HG03469 (cell line): ENCODE measurements around the gene CACNA1G.

Experiments
- ATAC-seq: cut with Tn5 transposase; IDR thresholded peaks from one replicate; pipeline ENCODE4 v1.9.1; 2021; ENCODE audit warnings: mild to moderate bottlenecking, moderate library complexity, moderate number of reproducible peaks; ENCODE audit not compliant: unreplicated experiment

The CACNA1G gene

DNA sequence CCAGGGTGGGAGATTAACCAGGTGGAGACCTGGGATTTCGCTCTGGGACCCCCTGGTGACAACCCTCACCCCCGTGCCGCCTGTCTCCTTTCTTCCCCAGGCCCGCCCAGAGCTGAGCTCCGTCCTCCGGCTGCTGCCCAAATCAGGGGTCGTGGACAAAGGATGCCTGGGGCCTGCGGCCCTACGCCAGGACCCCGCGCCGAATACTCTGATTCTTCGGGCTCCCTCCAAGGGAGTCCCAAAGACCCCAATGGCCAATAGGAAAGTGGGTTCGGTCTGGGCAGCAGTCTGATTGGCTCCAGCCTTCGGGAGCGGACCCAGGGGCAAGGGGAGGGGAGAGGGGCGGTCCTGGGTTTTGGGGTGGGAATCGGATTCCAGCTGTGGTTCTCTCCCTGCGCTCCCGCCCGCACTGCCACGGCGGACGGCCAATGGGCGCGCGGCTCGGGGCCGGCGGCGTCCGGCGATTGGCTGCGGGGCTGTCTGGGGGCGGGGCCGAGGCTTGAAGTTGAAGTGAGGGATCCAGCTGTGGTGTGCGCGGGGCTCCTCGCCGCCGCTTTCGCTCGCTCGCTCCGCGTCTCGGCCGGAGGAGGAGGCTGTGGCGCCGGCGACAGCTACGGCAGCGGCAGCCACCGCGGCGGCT is at the start of gene CACNA1G:
TSS of gene CACNA1G (plus strand) at position 531 of the 640 bp plus-strand sequence. CDS start 745 bp downstream, outside the sequence.
- ATAC-seq, result peak; percentile 62

DNA sequence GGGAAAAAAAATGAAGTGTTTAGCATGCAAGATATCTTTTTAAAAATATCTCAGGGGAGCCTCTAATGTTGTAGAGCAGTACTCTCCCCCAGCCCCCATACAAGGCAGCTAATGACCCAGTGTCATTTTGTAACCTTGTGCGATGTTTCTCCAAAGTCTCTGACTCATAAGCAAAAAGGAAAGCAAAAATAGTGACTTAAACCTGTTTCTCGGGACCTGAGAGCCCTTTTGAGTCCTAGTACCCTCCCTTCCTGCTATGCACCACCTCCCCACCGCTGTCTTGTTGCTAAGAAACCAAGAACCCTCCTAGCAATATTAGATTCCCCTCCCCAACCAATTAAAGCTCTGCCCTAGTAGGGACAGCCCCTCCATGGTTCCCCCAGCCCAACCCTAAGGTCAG is 49.5 kb upstream of the CACNA1G start:
- peak; percentile 64 for ATAC-seq

DNA sequence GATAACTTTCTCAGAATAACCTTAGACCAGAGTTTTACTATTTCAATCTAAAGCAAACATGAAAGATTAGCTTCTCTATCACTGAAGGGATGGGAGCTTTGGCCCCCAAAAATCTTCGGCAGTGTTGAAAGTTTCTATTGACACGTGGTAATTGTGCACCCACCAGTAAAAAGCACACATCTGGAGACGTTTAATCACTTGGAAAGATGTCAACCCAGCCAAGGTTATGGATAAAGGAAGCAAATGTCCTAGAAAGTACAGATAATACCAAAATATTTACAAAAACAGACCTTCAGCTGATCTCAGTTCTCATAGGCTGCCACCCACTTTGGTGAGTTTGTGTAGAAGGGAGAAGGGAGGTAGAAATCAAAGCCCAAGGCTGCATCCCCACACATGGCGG is 47.0 kb upstream of the CACNA1G start:
- no peak for ATAC-seq

DNA sequence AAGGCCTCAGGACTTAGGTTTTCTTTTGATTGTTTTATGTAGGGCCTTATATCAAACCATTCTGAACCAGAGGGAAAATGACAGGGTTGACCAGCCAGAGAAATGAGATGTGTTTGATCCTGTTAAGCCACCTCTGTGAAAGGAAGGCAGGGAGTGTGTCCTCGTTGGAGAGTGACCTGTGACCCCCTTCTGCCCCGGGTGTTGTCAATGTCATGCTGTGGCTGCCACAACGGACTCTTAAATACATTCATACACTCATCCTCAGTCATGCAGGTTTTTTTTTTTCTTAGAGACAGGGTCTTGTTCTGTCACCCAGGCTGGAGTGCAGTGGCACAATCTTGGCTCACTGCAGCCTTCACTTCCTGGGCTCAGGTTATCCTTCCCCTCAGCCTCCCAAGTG is 46.1 kb upstream of the CACNA1G start:
- ATAC-seq, result no peak

DNA sequence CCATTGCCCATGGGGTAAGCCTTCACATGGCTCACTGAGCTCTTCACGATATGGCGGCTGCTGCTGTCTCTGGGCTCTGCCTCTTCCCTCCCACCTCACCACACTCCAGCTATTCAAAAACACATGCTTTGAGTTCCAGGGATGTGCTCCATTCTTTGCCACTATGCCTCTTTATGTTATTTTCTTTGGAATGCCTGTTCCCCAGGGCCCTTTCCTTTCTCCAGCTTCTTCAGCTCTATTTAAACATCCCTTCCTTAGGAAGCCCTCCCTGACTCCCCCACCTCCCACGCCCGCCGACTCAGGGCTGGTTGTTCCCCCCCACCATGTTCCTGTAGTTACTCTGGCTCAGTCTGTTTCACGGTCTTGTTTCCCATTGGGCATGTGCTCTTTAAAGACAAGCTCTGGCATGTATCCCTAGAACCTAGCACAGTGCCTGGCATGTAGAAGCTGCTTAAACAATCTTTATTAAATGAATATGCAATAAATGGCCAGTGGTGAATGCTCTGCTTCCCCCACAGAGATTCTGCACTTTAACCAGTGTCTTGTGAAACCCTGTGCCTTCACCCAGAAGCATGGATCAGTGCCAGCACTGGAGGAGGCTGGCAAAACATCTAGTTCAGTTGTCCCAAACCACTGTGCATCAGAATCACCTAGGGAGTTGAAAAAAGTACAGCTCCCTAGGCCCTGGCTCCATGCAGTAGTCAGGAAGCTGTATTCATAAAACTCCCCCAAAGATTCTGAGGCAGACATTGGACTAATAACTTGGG is 45.4 kb upstream of the CACNA1G start:
- no peak for ATAC-seq

DNA sequence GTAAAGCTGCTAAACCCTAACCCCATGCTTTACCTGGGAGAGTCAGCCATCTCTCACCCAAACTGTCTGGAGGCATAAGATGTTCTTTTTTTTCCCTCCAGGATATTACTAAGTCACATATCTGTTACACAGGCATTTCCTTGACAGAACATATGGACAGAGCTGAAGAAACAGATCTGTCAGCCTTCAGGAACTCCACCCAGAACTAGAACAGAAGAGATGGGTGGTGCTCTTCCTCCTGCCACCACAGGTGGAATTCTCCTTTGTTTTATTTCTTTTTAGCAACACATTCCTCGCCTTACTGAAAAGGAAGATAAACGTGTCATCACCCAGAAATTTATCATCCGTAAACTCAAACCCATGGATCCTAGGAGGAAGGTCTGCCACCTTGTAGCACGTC is 43.5 kb upstream of the CACNA1G start:
- no peak for ATAC-seq

DNA sequence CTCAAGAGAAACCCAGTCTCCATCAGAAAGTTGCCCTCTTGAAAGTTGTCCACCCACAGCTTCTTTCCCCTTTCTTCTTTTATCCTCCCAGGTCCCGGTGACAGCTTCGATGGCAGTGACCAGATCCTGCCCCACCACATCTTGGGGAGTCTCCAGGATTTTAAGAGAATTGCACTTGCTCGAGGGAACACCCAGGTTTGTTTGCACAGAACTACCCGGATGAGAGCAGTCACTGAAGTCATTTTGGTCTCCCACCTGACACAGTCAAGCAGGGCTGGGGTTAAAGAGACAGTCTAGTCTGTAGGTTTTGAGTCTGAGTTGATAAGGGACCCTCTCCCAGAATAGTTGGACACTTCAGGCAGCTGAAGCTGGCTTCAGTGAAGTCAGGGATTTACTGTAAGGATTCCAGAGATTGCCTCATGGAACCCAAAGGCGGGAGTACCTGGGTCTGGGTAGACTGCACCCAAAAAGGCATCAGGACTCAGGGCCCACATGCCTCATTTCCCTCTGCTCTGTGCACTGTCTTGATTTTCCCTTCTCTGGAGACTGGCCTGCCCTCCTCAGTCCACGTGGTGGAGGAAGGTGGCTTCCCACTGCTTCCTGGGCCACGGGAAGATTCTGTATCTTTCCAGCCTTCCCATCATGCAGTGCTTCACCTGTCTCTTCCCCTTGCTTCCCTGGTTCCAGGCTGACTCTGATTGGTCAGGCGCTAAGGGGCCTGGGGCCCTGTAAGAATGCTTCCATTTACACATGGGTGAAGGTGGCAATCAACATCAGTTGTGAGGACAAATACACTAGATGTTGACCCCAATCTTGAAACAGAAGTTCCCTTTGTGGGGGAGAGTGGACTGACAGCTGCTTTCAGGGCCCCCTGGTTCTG is 42.8 kb upstream of the CACNA1G start:
- ATAC-seq, result no peak

DNA sequence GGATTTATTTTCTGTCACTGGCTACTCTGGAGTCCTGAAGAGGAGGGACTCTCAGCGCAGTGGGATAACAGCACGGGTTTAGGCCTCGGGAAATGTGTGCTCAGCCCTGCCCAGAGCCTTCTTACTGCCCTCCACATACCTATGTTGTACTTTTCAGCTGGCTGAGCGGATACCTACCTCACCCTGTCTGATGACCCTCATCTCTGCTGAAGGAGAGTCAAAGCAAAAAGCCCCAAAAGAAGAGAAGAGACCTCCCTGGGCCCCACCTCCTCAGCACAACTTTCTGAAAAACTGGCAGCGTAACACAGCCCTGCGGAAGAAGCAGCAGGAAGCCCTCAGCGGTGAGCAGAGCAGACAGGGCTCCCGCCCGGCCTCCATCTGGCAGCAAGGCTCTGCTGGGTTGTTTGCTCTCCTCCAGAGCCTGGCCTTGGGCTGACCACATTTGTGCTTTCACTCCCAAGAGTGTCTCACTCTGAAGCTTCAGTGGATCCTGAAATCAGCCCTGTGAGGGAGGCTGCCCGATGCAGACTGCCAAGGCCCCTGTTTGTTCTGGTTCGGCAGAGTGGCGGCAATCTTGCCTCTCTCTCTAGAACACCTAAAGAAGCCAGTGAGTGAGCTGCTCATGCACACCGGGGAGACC is 42.0 kb upstream of the CACNA1G start:
- ATAC-seq, result no peak

DNA sequence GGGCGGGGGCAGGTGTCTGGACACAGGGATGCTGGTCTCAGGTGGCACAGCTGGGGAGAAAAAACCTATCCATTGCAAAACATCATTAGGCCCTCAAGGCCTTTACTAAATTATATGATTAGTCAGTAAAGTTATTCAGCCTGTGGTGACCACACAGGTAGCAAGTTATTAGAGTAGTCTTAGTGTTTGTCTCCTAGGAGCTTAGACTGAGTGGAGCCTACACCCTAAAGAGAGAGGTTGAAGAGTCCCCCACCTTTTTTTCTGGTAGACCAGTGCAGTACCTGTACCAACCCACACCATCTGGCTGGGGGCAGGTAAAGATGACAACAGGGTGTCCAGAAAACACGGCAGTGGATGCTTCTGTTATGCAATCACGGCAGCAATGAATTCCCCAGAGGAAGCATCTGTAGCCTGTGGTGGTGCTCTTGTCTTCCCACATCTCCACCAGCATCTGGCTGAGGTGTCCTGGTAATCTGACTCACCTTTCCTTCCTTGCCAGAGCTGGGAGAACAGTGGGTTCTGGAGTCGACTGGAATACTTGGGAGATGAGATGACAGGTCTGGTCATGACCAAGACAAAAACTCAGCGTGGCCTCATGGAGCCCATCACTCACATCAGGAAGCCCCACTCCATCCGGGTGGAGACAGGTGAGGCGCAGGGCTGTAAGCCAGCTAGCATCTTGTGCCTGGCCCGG is 41.2 kb upstream of the CACNA1G start:
- no peak for ATAC-seq

DNA sequence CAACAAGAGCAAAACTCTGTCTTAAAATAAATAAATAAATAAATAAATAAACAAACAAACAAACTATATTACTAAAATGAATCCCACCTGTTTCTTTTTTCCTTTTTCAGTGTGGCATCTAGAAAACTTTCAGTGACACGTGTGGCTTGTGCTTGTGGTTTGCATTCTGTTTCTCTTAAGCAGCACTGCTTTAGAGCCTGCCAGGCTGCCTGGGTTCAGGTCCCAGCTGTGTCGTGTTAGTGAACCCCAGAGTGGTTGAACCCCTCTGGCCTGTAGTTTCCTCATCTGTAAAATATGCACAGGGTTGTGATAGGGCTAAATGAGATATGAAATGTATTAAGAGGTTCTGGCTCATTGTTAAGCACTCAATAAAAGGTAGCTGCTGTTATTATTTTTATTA is 40.0 kb upstream of the CACNA1G start:
- no peak for ATAC-seq

DNA sequence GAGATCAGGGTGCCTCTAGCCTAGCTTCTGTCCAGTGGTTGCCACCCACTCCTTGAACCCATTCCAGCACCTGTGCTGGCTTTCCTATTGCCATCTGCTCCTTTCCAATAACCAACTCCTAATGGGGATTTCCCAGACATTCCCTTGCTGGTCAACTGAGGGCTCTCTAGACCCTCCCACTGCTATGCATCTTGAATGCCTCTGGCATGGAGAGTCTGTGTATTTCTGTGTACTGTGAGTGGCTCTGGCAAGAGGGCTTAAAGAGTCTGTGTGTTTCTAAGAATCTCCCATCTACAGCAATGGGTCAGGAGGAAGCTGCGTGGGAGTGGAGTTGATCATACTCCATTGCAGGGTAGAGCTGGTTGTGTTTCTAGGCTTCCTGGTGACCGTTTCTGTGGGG is 39.0 kb upstream of the CACNA1G start:
- no peak for ATAC-seq

DNA sequence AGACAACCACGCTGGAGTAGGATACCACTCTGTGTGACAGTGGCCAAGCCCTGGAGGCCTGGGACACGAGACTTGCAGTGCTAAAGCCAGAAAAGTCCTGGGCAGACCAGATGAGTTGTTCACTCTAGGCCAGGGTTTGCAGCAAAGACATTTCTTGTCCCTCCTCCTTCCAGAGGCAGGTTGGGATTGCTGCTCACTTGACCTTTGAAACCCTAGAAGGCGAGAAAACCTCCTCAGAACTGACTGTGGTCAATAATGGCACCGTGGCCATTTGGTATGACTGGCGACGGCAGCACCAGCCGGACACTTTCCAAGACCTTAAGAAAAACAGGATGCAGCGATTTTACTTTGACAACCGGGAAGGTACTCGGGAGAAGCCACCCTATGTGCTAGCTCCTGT is 37.7 kb upstream of the CACNA1G start:
- no peak for ATAC-seq

DNA sequence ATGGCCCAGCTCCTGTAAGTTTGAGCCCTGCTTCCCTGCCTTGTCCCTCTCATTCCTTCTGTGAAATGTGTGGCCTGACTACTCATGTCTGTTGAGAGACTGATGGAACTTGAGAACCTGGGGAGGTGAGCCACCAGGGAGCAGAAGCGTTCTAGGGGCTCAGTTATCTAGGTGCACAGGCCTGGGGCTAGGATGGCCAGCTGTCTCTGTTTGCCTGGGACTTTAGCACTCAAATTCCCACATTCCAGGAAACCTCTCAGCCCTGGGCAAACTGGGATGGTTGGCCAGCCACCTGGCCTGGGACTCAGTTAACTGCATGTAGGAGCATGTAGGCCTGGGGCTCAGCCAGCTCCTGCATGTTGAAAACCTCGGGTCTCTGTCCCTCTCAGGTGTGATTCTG is 37.3 kb upstream of the CACNA1G start:
- no peak for ATAC-seq

DNA sequence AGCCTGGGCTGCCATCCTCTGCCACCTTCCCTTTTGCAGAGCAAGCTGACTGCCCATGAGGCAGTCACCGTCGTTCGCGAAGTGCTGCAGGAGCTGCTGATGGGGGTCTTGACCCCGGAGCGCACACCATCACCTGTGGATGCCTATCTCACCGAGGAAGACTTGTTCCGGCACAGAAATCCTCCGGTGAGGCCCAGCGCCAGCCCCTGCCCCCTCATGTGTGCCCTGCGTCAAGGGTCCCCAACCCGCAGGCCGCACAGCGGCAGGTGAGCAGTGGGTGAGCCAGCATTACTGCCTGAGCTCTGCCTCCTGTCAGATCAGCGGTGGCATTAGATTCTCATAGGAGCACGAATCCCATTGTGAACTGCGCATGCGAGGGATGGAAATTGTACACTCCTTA is 35.7 kb upstream of the CACNA1G start:
- ATAC-seq, result no peak

DNA sequence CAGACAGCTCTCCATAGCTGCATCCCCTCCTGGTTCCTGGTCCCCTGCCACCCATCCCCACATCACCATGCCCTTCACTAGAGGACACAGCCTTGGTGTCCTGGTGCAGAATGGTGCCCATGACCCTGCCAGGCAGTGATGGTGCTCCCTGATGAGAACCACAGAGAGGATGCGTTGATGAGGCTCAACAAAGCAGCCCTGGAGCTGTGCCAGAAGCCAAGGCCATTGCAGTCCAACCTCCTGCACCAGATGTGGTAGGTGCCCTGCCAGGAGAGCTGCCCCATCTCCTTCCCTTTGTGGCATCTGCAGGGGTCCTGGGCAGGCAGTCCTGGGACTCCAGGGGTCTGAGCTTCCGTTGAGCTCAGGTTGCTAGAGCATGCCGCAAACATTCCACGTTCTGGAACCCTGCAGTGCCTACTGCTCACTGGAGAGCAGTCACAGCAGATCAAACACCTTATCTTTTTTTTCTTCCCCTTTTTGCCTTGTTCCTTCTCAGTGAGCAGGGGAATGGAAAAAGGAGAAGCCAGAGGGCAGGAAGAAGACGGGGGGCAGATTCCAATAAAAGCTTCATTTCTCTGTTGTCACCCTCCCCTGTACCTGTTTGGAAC is 33.3 kb upstream of the CACNA1G start:
- no peak for ATAC-seq

DNA sequence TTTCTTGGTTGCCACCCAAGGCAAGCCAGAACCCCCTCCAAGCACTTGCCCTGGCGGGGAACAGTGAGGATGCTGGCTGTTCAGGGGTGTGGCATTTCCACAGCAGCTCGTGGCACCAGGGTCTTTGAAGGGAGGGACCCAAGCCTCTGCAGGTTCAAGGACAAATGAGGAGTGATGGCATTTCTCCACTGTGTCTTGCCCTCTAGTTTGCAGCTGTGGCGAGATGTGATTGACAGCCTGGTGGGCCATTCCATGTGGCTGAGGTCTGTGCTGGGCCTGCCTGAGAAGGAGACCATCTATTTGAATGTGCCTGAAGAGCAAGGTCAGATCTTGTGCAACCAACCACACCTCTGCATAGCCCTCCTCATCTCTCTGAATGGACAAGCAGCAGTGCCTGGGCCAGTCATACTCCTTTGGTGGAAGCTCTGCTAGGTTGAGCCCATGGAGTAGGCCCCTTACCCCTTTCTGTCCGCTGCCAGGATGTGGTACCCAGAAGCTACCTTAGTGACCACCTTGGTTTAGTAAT is 32.5 kb upstream of the CACNA1G start:
- ATAC-seq, result no peak

DNA sequence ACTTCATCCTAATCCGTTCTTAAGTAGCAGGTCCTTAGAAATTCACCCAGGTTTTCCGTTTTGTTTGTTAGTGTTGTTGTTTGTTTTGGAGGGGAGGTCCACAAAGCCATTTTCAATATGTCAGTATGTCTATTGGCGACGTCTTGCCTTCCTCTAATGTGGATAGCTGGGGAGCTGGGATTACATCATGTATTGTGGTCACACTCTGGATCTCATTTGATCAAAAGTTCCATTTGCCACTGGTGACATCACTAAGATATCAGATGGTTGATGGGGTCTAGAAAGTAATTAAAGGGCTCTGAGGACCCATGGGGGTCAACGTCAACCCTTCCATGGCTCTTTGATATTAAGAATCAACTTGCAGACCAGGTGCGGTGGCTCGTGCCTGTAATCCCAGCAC is 30.7 kb upstream of the CACNA1G start:
- no peak for ATAC-seq

DNA sequence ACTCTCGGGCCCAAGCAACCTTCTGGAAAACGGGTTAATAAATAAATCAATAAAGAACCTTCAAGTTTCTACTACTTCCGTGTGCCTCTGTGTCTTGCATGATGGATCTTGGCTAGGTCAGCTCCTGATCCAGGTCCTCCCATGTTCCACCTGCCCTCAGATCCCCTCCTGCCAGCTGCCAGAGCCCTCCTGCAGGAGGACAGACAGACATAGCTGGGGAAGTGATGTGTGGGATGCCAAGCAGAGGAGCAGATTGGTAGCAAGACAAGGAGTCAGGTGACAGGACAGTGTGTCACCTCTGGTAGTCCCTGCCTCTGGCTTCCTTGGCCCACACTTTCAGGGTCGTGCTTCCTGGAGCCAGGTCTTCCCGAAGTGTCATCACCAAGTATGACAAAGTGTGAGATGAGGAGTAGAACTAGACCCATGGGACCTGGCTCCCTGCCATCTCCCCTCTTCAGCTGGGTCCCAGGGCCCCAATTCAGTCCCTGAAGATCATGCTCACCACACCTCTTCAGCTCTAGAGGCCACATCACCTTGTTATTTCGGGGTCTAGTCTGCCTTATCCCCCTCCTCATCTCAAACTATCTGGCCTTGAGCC is 29.0 kb upstream of the CACNA1G start:
- no peak for ATAC-seq

DNA sequence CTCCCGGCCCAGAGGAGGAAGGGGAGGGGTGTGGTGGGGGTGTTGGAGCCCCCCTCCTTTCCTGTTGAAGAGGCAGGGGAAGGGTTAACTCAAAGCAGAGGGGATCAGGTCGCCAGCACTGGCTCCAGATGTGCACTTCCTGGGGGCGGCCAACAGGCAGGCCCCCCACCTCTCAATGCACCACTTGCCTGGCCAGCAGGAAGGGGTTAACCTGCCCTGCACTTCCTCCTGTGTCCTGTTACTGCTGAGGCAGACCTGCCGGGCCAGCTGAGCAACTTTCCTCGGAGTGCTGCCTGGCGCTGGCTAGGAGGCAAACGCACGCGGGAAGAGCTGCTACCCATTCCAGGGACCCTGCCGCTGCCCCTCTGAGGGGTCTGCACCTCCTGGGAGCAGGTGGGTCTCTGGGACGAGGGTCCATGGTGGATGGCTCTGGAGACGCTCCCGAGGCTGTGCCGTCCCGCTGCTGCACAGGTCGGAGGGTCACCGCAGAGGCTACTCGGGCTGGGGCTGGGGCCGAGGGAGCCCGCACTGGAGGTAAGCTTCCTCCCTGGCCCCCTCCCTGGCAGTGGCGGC is 28.0 kb upstream of the CACNA1G start, which contains the start of gene EPN3:
TSS of gene EPN3 (plus strand) at position 284 of the 573 bp plus-strand sequence. CDS start 3,822 bp downstream, outside the sequence.
- no peak for ATAC-seq
